GM18505 (cell line): Measurements from ENCODE around the gene MCM6.

Experiments used
- ATAC-seq: cut with Tn5 transposase; IDR thresholded peaks from one replicate; pipeline ENCODE4 v1.9.1; 2021; ENCODE audit not compliant: unreplicated experiment
- POLR2A ChIP-seq: IDR thresholded peaks from 4 replicates; pipeline ENCODE4 v1.6.1; 2011; ENCODE audit warnings: borderline replicate concordance; ENCODE audit not compliant: insufficient read depth, insufficient read length; ENCODE audit errors: extremely low read depth

MCM6 gene

DNA sequence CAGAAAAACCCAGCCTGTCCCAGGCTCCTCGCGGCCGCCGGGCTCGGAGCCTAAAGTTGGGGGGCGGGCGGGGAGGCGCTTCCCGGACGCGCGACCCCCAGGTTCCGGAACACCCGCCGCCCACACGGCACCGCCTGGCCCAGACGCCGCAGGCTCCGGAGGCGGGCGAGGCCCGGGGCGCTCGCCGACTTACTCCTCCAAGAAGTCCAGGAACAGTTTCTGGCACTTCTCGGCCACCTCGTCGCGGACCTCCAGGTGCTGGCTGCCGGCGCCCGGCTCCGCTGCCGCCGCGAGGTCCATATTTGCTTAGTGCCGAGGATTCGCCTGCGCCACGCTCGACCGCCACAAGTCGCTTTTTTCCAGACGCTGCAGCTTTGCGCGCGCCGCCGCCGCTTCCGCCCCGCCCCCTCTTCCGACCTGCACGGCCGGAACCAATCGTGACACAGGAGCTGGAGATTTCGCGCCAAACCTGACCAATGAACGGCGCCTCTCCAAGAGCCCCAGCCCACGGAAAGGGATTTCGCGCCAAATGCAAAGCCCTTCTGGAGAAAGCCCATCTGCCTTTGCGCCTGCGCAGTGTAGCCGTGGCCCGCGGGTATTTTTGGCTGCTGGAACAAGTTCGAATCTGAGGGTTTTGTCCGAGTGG lies at the start of gene MCM6:
Gene MCM6, minus strand, starts transcription at position 378 of the 646 bp plus-strand sequence. Its CDS starts 78 bp downstream, at position 300.
- ATAC-seq: peak; percentile 89
- TF ChIP-seq POLR2A: peak; percentile 58

DNA sequence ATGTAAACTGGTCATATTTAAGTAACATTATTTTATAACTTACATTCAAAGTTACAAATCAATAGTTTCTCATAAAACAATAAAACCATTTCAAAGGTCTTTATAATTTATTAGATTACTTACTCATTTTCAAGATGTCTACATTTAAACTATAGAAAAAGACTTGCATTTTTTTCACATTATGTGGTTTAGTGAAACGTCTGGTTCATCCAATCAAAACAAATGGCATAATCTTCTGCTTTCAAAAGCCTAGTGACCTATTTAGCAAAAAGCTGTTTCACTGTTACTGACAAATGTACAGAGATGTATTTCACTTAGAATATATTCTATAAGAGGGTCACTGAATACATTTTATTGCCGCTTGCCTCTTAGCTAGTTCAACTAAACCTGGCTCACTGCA lies 49.3 kb upstream of the MCM6 start:
- no peak for TF ChIP-seq POLR2A
- no peak for ATAC-seq

DNA sequence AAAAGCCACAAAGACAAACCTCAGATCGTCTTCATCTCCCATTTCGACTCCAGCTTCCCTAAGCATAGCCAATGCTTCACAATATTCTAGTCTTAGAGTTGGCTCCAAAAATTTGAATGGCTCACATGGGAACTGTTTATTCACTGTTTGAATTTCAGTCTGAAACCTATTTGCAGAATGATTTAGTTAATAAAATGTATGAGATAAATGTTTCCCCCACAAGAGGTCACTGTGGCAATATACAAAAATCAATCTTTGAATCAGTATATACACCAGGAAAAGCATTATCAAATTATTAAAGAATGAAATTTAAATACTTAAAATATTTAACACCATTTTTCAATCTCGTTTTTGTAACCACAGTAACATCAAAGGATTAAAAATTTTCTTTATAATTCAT lies 40.0 kb upstream of the MCM6 start:
- no peak for TF ChIP-seq POLR2A
- no peak for ATAC-seq

DNA sequence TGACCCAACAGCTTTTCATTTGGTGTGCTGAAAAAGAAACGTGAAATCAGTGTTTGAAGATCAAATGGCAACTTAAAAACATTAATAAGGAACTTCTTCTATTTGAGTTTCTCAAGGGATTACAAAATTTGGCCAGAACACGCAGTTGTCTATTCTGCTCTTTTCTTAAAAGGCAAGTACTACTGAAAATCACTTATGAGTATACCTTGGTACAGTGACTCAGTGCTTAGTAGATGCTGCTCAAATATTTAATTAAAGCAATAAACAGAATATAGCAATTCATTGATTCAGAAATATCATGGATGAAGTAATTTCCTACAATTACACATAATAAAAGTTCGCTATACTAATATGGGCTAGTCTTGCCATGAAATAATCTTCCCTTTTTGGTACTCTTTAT lies 38.2 kb upstream of the MCM6 start:
- ATAC-seq: no peak
- TF ChIP-seq POLR2A: no peak

DNA sequence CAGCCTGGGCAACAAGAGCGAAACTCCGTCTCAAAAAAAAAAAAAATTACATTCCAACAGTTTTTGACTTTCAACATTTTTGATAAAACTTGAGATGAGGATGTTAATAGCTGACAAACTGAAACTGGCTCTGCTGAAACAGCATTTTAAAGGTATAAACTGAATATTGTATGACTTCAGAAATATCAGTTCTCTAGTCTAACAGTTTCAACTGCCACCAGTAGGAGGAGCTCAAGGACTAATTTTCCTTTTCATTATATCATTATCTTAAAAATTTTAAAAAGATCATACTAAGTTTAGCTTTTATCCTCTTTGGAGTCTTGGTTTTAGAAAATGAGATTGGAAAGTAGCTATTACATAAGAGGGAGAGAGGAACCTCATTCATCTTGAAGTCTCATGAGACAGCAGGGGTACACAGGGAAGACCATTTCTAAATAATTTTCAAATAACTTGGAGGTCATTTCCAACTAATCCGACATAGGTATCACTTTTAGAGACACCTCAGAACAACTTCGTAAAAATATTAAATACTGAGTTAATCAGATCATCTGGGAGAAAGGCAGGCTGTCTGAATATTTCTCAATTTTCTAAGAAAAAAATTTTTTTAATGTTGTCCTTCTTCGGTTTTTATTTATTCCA lies 37.6 kb upstream of the MCM6 start:
- TF ChIP-seq POLR2A: no peak
- ATAC-seq: no peak

DNA sequence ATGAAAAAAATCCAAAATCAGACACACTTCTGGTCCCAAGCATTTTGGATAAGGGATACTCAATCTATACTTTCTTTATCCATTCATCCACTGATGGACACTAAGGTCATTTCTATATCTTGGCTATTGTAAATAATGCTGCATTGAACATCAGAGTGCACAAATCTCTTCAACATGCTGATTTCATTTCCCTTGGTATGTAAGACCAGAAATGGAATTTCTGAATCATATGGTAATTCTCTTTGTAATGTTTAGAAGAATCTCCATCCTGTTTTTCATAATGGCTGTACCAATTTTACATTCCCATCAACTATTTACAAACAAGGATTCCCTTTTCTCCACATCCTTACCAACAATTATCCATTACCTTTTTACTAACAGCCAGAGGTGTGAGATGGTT lies 33.7 kb upstream of the MCM6 start:
- TF ChIP-seq POLR2A: no peak
- ATAC-seq: no peak

DNA sequence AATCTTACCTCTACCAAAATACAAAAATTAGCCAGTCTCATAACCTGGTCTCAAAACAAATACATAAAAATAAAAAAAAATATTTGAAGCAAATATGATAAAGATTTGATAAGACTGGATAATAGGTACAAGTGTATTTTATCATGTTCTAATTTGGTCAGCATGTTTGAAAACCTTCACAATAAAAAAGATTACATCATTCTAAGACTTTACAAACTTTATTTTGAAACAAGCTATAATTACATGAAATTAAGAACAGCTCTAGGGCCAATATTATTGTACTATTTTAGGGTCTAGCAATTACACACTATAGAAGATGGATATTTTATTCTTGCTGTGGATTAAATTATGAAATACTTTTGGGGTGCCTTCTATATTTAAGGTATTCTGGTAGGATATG lies 29.4 kb upstream of the MCM6 start:
- TF ChIP-seq POLR2A: no peak
- ATAC-seq: no peak

DNA sequence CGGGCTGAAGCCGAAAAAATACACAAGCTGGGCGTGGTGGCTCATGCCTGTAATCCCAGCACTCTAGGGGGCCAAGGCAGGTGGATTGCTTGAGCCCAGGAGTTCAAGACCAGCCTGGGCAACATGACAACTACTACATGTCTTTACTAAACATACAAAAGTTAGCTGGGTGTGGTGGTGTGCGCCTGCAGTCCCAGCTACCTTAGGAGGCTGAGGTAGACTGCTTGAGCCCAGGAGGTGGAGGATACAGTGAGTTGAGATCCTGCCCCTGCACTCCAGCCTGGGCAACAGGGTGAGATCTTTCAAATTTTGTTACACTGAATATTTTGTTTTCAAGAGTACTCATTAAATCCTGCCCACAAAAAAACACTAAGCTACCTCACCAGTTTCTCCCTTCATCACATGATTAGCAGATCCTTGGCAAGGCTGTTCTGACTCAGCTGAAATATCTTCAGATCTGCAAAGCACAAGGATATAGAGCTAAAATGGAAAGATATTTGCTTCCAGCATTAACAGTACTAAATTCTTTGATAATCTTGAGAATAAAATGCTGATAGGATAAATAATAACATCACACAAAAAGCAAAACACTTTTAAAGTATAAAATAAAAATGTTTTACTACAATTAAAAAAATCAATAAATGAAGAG lies 28.2 kb upstream of the MCM6 start:
- no peak for TF ChIP-seq POLR2A
- no peak for ATAC-seq

DNA sequence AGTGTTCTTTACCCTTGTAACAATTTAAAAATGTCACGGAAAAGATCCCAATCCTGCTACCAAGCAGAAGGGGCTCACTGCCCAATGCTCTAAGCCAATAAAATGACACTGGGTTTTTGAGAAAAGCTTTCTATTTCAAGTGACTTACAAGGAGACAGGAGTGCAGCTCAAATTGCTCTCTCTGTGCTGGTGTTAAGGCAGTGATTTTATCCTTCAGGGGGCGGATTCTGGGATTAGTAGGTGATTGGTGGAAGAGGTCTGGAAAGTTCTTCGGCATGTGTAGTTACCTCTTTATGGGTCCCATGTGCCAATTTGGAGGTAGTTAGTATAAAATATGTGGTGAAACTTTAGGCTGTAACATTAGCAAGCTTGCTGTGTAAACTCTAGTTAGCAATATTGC lies 27.4 kb upstream of the MCM6 start:
- TF ChIP-seq POLR2A: no peak
- ATAC-seq: no peak

DNA sequence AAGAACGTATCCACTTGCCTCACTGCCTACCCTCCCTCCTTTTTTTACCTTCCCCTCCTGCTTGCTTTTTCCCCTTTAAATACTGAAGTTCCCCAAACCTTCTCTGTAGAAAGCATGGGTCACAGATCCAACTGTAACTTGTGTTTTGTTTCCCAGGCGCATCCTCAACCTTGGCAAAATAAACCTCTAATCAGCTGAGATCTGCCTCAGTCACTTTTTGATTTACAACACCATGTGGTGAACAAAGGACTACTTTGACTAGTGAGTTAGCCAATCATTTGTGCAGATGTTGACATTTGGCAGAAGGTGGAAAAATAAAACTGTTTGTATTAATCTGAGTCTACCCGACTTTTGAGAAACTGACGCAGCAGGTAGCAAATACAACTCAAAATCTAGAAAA lies 23.3 kb upstream of the MCM6 start:
- TF ChIP-seq POLR2A: no peak
- no peak for ATAC-seq

DNA sequence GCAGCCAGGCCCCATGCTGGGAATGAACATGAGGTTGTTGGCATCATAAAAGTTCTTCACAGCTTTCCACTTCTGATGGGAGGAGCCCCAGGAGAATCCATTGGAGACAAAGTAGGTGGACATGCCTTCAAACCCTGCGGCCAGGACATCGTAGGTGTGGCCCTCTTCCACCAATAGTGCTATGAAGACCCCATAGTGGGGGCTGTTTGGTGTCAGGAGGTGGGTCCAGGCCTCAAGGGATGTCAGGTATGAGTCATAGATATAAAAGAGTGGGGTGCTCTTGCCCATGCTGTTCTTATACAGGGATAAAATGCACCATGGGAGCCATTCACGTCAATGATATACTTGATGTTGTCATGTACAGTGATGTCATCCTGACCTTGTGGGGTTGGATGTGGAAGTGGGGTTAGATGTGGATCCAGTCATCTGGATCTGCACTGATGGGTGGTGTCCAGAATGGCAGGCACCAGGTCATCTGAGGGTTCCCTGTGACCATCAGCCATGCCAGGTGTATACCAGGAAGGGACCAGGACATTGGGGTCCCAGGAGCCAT lies 22.1 kb upstream of the MCM6 start:
- no peak for TF ChIP-seq POLR2A
- no peak for ATAC-seq

DNA sequence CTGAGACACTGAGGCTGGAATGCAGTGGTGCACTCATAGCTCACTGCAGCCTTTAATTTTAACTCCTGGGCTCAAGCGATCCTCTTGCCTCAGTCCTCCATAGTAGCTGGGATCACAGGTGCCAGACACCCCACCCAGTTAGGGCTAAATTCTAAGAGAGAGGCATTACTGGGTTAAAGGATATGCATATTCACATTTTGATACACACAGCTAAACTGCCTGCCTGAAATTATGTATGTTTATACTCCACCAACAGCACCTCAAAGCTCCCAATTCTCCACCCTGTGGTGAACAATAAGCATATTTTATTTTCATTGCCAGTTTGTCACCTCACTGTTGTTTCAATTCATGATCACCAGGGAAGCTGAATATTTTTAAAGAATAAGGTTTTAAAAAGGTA lies 18.7 kb upstream of the MCM6 start:
- no peak for ATAC-seq
- TF ChIP-seq POLR2A: no peak

DNA sequence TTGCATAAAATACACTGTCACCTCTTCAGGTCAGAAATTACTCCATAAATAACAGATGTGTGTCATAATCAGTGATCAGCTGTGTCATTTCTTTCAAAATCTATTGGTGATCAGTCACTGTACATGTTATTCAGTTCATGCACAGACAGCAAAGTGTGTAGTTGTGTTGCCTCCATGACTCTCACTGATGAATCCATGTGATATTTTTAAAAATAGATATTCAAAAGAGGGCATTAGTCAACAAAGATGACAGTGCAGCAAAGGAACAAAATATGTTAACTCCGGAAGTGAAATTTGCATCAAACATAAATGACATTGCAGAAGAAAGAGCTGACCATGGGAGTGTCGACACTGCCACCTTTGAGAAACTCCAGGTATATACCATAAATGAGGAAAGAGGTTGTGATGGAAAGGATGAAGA lies 17.1 kb upstream of the MCM6 start:
- no peak for TF ChIP-seq POLR2A
- no peak for ATAC-seq

DNA sequence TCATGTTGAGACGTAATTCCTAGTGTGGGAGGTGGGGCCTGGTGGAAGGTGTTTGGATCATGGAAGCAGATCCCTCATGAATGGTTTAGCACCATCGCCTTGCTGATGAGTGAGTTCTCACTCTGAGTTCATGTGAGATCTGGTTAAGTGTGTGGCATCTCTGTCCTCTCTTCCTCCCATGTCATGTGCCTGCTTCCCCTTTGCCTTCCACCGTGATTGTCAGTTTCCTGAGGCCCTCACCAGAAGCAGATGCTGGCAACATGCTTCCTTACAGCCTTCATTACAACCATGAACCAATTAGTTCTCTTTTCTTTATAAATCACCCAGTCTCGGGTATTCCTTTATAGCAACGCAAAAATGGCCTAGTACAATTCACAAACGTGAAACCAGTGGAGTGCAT lies 14.6 kb upstream of the MCM6 start:
- no peak for TF ChIP-seq POLR2A
- no peak for ATAC-seq
